ENCODE data around the gene RNF8. TPM values are rescaled to one million over a fixed set of nuclear protein-coding genes. Genes with fewer than 3 reads are reported as not detected.

RNF8 gene
- total RNA-seq, 1 donor from 2014 or later = 18.3 TPM

DNA sequence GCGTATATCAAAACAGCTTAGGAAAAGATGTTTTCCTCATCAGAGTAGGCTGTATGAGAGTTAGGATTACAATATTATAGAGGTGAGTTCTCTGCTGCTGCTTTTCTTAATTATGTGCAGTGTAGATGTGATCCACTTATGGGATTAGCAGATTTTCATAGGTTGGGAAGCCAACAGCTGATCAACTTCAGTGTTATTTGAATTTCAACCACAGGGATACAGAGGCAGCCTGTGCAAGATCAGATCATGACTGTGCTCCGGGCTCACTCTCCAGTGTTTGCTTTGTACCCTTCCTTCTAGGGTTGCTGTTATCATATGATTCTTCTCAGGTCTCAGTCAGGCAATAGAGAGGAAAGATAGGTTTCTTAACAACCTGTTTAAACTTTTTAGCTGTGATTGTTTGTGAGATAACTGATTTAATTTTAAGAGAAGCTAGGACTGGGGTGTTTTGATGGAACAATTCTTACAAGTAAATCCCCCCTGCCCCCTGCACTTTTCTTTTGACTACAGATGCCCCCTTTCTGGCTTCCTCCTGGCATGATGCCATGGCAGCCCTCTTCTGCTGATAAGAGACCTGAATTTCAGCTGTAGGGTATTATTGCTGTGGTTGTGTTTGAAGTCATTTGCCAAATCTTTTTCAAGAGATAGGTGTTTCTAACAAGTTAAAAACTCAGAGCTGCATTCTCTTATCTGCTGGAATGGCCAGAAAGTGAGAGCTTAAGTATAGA is 8.5 kb downstream of the RNF8 start:
- no peaks in the 10 kb centered on the region for H3K27me3 Mint-ChIP-seq (ENCODE audit: unreplicated experiment)
- H3K4me3 Mint-ChIP-seq (ENCODE audit: unreplicated experiment) = no peak overlapping the region
- no peak overlapping the region for H3K27ac Mint-ChIP-seq (ENCODE audit: unreplicated experiment)
- H3K36me3 Mint-ChIP-seq (ENCODE audit: unreplicated experiment) = peaks cover 11% of the 10 kb centered on the region
- H3K4me1 Mint-ChIP-seq (ENCODE audit: unreplicated experiment) = no peaks in the 10 kb centered on the region
- TF ChIP-seq, protein P1, sequence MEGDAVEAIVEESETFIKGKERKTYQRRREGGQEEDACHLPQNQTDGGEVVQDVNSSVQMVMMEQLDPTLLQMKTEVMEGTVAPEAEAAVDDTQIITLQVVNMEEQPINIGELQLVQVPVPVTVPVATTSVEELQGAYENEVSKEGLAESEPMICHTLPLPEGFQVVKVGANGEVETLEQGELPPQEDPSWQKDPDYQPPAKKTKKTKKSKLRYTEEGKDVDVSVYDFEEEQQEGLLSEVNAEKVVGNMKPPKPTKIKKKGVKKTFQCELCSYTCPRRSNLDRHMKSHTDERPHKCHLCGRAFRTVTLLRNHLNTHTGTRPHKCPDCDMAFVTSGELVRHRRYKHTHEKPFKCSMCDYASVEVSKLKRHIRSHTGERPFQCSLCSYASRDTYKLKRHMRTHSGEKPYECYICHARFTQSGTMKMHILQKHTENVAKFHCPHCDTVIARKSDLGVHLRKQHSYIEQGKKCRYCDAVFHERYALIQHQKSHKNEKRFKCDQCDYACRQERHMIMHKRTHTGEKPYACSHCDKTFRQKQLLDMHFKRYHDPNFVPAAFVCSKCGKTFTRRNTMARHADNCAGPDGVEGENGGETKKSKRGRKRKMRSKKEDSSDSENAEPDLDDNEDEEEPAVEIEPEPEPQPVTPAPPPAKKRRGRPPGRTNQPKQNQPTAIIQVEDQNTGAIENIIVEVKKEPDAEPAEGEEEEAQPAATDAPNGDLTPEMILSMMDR (IDR thresholded peaks at IDR 0.05) = no peak
- DNase-seq (ENCODE audit: extremely low spot score, unreplicated experiment) = no peak
- no peaks in the 10 kb centered on the region for H3K9me3 Mint-ChIP-seq (ENCODE audit: unreplicated experiment)

DNA sequence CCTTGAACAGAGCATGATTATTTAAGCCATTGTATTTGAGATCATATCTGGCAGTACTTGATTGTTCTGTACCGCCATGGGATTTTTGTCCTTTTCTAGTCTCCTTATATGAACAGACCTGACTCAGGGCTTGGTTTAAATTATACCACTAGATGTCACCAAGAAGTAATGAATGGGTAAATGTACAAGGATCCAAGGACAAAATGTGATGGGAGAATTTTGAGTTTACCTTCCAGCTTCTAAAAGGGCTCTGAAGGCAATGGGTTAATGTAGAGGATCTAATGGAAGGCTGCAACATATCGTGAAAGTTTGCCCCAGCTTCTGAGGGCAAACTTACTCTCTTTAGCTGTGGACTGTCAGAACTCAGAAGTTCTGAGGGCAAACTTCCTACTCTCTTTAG is 12.0 kb downstream of the RNF8 start:
- H3K36me3 Mint-ChIP-seq (ENCODE audit: unreplicated experiment) = peaks cover 21% of the 10 kb centered on the region
- no peaks in the 10 kb centered on the region for H3K27me3 Mint-ChIP-seq (ENCODE audit: unreplicated experiment)
- no peak overlapping the region for H3K4me3 Mint-ChIP-seq (ENCODE audit: unreplicated experiment)
- peaks cover 19% of the 10 kb centered on the region for H3K4me1 Mint-ChIP-seq (ENCODE audit: unreplicated experiment)
- DNase-seq (ENCODE audit: extremely low spot score, unreplicated experiment) = no peak
- no peak overlapping the region for H3K27ac Mint-ChIP-seq (ENCODE audit: unreplicated experiment)
- H3K9me3 Mint-ChIP-seq (ENCODE audit: unreplicated experiment) = no peaks in the 10 kb centered on the region
- TF ChIP-seq, protein P1 (IDR thresholded peaks at IDR 0.05) = peak; percentile 51

DNA sequence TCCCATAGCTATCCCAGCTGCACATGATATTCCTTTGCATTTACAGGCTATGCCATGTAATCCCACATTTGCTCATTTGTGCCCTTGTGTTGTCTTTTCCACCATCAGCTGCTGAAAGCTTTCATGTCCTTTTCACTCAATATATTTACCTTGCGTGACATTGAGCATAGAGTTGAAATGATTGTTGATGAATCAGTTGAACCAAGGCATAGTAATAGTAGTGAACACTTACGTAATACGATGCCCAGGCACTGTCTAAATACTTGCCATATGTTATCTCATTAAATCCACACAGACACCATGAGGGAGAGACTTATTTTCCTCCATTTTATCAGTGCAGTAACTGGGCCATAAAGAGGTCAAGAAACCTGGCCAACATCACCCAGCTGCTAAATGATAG is 13.1 kb downstream of the RNF8 start:
- Mint-ChIP-seq H3K9me3 (ENCODE audit: unreplicated experiment) (no peaks in the 10 kb centered on the region), H3K4me1 (ENCODE audit: unreplicated experiment) (peaks cover 28% of the 10 kb centered on the region), H3K27me3 (ENCODE audit: unreplicated experiment) (no peaks in the 10 kb centered on the region), H3K27ac (ENCODE audit: unreplicated experiment) (no peak overlapping the region), H3K36me3 (ENCODE audit: unreplicated experiment) (peaks cover 18% of the 10 kb centered on the region), H3K4me3 (ENCODE audit: unreplicated experiment) (no peak overlapping the region)
- TF ChIP-seq, protein P1 (IDR thresholded peaks at IDR 0.05) = no peak
- no peak for DNase-seq (ENCODE audit: extremely low spot score, unreplicated experiment)

DNA sequence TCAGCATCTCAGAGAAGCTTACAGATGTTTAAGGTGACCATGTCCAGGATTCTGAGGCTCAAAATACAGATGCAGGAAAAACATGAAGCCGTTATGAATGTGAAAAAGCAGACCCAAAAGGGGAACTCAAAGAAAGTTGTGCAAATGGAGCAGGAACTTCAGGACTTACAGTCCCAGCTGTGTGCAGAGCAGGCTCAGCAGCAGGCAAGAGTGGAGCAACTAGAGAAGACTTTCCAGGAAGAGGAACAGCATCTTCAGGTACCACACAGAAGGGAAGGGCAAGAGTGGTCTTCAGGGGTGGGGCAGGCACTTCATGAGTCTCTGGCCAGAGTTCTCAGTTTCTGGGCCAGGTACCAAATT is 15.2 kb downstream of the RNF8 start:
- H3K27me3 Mint-ChIP-seq (ENCODE audit: unreplicated experiment) = no peaks in the 10 kb centered on the region
- peaks cover 16% of the 10 kb centered on the region for H3K36me3 Mint-ChIP-seq (ENCODE audit: unreplicated experiment)
- no peak for DNase-seq (ENCODE audit: extremely low spot score, unreplicated experiment)
- peaks cover 44% of the 10 kb centered on the region for H3K4me1 Mint-ChIP-seq (ENCODE audit: unreplicated experiment)
- TF ChIP-seq, protein P1 (IDR thresholded peaks at IDR 0.05) = no peak
- H3K9me3 Mint-ChIP-seq (ENCODE audit: unreplicated experiment) = no peaks in the 10 kb centered on the region
- no peak overlapping the region for H3K4me3 Mint-ChIP-seq (ENCODE audit: unreplicated experiment)
- peak overlapping the region; percentile 58 for H3K27ac Mint-ChIP-seq (ENCODE audit: unreplicated experiment)

DNA sequence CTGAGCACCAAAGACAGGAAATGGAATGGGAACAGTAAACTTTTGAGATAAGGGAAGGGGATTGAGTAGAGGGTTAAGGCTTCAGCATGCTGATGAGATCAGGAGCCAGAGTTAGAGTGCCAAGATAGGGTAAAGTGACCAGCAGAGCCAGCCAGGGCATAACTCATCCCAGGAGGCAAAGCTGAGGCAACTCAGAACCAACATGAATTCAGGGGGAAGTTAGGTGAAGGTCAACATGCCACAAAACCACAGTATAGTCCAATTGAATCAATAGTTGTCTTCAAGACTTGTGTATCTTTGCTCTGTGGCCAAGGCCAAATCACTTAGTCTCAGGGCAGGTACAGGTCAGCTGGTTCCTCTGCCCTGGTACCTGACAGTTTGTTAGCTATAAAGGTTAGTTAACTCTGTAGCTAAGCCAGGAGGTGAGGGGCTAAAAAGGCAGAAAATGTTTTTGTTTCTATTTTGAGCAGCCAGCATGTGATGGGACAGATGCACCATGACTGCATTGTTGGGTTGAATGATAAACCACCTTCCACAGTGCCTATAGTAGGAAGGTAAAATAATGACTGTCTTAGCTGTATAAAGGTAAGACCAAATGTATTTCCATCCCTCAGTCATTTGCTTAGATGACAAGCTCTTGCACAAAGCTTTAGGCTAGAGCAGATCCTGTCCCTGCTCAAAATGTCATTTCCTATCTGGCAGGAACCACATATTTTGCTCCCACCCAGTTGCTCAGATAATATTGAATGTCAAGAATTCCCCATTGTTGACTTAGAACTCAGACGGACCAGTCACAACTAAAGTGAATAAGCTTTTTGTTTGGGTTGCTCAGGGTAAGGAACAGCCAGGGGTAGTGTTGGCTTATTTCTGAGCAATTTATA is 15.8 kb downstream of the RNF8 start:
- Mint-ChIP-seq H3K9me3 (ENCODE audit: unreplicated experiment) (no peaks in the 10 kb centered on the region), H3K27ac (ENCODE audit: unreplicated experiment) (peak overlapping the region; percentile 58), H3K27me3 (ENCODE audit: unreplicated experiment) (no peaks in the 10 kb centered on the region), H3K4me1 (ENCODE audit: unreplicated experiment) (peaks cover 48% of the 10 kb centered on the region), H3K4me3 (ENCODE audit: unreplicated experiment) (no peak overlapping the region), H3K36me3 (ENCODE audit: unreplicated experiment) (peaks cover 16% of the 10 kb centered on the region)
- DNase-seq (ENCODE audit: extremely low spot score, unreplicated experiment) = no peak
- TF ChIP-seq, protein P1 (IDR thresholded peaks at IDR 0.05) = no peak
